Prostate gland (tissue), 2 donors: ENCODE data around the gene PTPRH. TPM values are rescaled to one million over a fixed set of nuclear protein-coding genes. Genes with fewer than 3 reads are reported as not detected.

Experiments
- DNase-seq: peaks from one replicate; pipeline ENCODE4 v3.0.0-alpha.2; 2019; ENCODE audit warnings: low spot score
- H3K27ac ChIP-seq, 2 donors: fragments of 200-600 bp; sonication (generic); 2 replicates each; pipeline ENCODE4 v1.5.1; 2017 to 2019
- H3K27me3 ChIP-seq: fragments of 200-600 bp; sonication (generic); replicated peaks from 2 replicates; pipeline ENCODE4 v1.5.1; 2019; ENCODE audit not compliant: insufficient read depth
- H3K36me3 ChIP-seq, 2 donors: fragments of 200-600 bp; sonication (generic); 1 replicate in 1 of 2; 2 replicates in 1 of 2; pipeline versions ENCODE4 v1.5.1 to v1.8.1; 2017 to 2019
- H3K4me1 ChIP-seq: fragments of 200-600 bp; sonication (generic); replicated peaks from 2 replicates; pipeline ENCODE4 v1.5.1; 2019
- H3K4me3 ChIP-seq, 2 donors: fragments of 200-600 bp; sonication (generic); 2 replicates each; pipeline ENCODE4 v1.5.1; 2017 to 2019
- H3K9me3 ChIP-seq: fragments of 200-600 bp; sonication (generic); 2 replicates; pipeline ENCODE4 v1.5.1; 2017
- POLR2A ChIP-seq: fragments of 450-650 bp; IDR thresholded peaks from one replicate; pipeline ENCODE4 v1.6.1; 2016; ENCODE audit warnings: antibody characterized with exemption, mild to moderate bottlenecking
- POLR2AphosphoS5 ChIP-seq: sonication (generic); formaldehyde crosslinking; IDR thresholded peaks from one replicate; pipeline ENCODE4 v1.6.1; 2017; ENCODE audit warnings: antibody characterized with exemption
- WGBS: methylation state at CpG from one replicate; pipeline ENCODE4 v1.1.5; 2018; 5-methylcytosine and 5-hydroxymethylcytosine counted together
- intact Hi-C: fragments of 100-400 bp; cut with DNase I; formaldehyde crosslinking; loops from one replicate; pipeline ENCODE4 v1.14.2; 2022
- total RNA-seq, 2 donors: library from RNA; depleted of rRNA; stranded (reverse); fragments of >200 nt; gene quantifications; one replicate each; pipeline ENCODE4 v1.1.0, GENCODE V29; 2016
- TF ChIP-seq, protein P1 (sequence below), 4 experiments: fragments of 200-600 bp in 2 of 4; fragments of 450-650 bp in 2 of 4; sonication (generic) in 2 of 4; IDR thresholded peaks; 1 replicate in 3 of 4; 2 replicates in 1 of 4; pipeline ENCODE4 v1.5.1; 2016 to 2019; ENCODE audit warnings: antibody characterized with exemption in 4 of 4, mild to moderate bottlenecking in 2 of 4, moderate library complexity in 2 of 4

The PTPRH gene
- total RNA-seq, 2 donors from 2014 or later: 4.0 TPM; not detected in 1

DNA sequence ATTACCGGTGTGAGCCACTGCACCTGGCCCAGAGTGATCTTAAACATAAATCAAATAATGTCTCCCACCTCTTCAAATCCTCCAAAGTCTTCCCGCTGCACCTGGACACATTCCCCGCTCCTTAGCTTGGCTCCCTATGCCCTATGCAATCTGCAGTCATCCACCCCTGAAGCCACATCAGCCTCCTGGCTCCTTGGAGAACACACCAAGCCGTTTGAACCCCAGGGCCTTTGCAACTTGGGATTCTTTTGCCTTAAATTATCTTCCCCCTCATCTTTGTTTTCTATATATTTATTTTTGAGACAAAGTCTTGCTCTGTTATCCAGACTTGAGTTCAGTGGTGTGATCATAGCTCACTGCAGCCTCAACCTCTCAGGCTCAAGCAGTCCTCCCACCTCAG is 40.2 kb downstream of the PTPRH start:
- intact Hi-C loops: no loop called here
- DNase-seq: no peak
- WGBS: 73% methylated on average over 4 of the region's 4 CpGs
- Histone ChIP-seq H3K4me3 (no peak overlapping the region), H3K27me3 (peaks cover 16% of the 10 kb centered on the region), H3K36me3 (no peaks in the 10 kb centered on the region), H3K4me1 (no peaks in the 10 kb centered on the region), H3K27ac (no peak overlapping the region), H3K9me3 (no peaks in the 10 kb centered on the region)
- no peak for TF ChIP-seq POLR2AphosphoS5
- TF ChIP-seq, protein P1, sequence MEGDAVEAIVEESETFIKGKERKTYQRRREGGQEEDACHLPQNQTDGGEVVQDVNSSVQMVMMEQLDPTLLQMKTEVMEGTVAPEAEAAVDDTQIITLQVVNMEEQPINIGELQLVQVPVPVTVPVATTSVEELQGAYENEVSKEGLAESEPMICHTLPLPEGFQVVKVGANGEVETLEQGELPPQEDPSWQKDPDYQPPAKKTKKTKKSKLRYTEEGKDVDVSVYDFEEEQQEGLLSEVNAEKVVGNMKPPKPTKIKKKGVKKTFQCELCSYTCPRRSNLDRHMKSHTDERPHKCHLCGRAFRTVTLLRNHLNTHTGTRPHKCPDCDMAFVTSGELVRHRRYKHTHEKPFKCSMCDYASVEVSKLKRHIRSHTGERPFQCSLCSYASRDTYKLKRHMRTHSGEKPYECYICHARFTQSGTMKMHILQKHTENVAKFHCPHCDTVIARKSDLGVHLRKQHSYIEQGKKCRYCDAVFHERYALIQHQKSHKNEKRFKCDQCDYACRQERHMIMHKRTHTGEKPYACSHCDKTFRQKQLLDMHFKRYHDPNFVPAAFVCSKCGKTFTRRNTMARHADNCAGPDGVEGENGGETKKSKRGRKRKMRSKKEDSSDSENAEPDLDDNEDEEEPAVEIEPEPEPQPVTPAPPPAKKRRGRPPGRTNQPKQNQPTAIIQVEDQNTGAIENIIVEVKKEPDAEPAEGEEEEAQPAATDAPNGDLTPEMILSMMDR (IDR thresholded peaks at IDR 0.05): no peak
- no peak for TF ChIP-seq POLR2A

DNA sequence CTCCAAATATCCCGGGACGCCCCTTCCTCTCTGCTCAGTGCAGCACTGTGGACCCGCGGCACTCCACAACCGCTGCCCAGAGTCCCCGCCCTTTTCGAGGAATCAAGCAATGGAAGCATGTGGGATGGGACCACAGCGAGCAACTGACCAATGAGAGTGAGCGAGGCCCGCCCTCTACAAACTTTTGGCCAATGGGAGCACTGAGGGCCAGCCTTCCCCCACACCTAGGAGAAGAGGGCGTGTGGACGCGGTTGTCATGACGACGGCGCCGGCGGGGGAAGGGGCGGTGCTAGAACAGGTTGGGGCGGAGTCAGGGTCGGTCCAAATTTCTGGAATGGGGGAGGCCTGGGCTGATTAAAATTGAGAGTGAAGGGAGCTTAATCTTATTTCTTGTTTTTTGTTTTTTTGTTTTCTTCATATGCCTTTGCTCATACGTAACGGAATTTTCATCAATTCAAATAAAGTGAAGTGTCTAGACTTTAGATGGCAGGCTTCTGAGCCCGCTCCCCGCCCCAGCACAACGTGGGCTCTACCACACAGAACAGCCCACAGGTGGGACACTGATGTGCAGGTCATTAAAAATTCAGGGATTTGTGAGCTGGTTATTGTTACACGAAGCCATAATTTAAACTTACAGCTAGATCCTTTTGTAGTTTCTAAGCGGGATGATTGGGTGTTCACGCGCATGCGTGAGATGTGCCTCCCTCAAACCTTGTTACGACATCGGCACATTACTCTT is 42.6 kb downstream of the PTPRH start, which contains the start of gene DNAAF3:
Gene DNAAF3 (minus strand): TSS at position 84 of the 739 bp plus-strand sequence. CDS start 200 bp downstream, outside the sequence.
- H3K27ac ChIP-seq: no peak within 1 kb of the TSS
- no peaks in the 10 kb centered on the region for H3K4me1 ChIP-seq
- H3K27me3 ChIP-seq: peaks cover 14% of the 10 kb centered on the region
- H3K9me3 ChIP-seq: no peaks in the 10 kb centered on the region
- no peaks in the 10 kb centered on the region for H3K36me3 ChIP-seq
- H3K4me3 ChIP-seq: peak within 1 kb of the TSS in 1 of 2 donors; percentile 32
- peak; percentile 76 for TF ChIP-seq POLR2AphosphoS5
- TF ChIP-seq, protein P1 (IDR thresholded peaks at IDR 0.05): no peak
- peak; percentile 90 for DNase-seq
- intact Hi-C loops: no loop called here
- 2% methylated on average over 33 of the region's 33 CpGs for whole genome bisulfite sequencing

DNA sequence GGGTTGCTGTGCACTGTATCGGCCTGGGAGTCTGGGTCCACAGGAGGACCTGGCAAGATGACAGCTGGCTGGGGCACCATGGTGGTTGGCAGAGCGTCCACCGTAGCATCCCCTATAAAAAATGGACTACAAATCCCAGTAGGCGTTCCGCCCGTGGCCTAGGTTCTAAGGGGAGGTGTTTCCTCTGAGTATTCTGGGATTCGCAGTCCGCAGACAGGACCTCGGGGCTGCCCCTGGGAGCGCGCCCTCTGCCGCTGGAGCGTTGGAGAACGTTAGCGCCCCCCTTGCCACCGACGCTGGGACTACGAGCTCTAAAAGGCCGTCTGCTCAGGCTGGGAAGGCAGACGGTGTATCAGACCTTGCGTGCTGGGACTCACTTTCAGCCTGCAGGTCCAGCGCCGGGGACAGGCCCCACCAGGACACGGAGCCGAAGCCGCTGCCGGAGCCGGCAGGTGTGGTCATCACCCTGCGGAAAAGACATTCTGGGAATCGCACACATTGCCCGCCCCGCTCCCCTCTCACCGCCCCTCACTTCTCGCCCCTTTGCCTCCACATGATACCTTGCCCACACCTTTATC is 43.3 kb downstream of the PTPRH start:
- Histone ChIP-seq H3K27me3 (peaks cover 21% of the 10 kb centered on the region), H3K4me3 (peak overlapping the region in 1 of 2 donors; percentile 32), H3K9me3 (no peaks in the 10 kb centered on the region), H3K27ac (no peak overlapping the region), H3K4me1 (no peaks in the 10 kb centered on the region), H3K36me3 (no peaks in the 10 kb centered on the region)
- DNase-seq: no peak
- TF ChIP-seq, protein P1 (IDR thresholded peaks at IDR 0.05): peak in 3 of 4 experiments; percentile 13 to 30 (median 18)
- TF ChIP-seq POLR2AphosphoS5: no peak
- WGBS: 2% methylated on average over 34 of the region's 34 CpGs
- intact Hi-C loops: no loop called here

DNA sequence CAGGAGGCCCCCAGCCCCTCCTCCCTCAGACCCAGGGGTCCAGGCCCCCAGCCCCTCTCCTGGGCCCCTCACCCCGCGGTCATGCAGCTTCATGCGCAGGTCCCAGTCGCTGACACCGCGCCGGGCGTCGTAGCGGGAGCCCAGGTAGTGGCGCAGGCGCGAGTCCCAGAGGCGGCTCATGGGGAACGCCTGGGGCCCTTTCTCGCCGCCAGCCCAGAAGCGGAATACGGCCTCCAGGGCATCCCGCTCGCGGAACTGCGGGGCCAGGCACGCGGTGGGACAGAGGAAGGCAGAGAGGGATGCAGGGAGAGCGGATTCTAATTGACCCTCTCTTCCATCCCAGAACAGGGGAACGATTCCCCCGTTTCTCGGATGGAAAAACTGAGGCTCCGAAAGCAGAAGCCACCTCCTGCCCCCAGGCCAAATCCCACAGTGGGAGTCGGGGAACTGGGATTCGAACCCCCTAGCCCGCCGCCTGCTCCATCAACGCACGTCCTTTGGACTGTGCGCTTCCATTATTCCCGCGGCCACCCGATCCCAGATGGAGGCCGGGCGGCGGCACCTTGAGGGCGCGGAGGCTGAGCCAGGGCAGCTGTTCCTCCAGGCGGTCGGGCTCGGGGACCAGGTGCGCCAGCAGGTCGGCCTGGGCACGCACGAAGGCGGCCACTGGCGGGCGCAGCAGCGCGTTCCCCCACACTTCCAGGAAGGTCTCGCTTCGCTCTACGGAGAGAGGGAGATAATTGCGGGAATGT is 47.6 kb downstream of the PTPRH start:
- intact Hi-C loops: no loop called here
- H3K4me3 ChIP-seq: no peak overlapping the region

More for the DNA sequence above, 47.6 kb downstream of the PTPRH start:
- TF ChIP-seq POLR2A: no peak
- TF ChIP-seq POLR2AphosphoS5: no peak
- TF ChIP-seq, protein P1 (IDR thresholded peaks at IDR 0.05): no peak
- no peak for DNase-seq
- Histone ChIP-seq H3K36me3 (no peaks in the 10 kb centered on the region), H3K4me1 (no peaks in the 10 kb centered on the region), H3K27ac (no peak overlapping the region), H3K9me3 (no peaks in the 10 kb centered on the region), H3K27me3 (peaks cover 36% of the 10 kb centered on the region)
- 26% methylated on average over 61 of the region's 61 CpGs for WGBS
